HCT116 (cell line): ENCODE results near the gene TEX54. TPM values are rescaled to one million over a fixed set of nuclear protein-coding genes. Genes with fewer than 3 reads are reported as not detected.

Experiments used
- ATAC-seq: fragments of 200-7000 bp; cut with Tn5 transposase; 2 replicates; pipeline ENCODE4 v1.9.1; 2020; ENCODE audit warnings: mild to moderate bottlenecking, moderate library complexity
- BruUV-seq: library from RNA; stranded (reverse); fragments of 400-500 nt; replicated peaks from 2 replicates; lab custom pipeline; 2021; lab: Mats Ljungman, UMichigan
- CTCF ChIA-PET: fragments of 300-600 bp; sonication (Branson Sonifier 250); formaldehyde crosslinking; loops from one replicate; lab custom pipeline; 2021; ENCODE audit warnings: antibody characterized with exemption; lab: Charles Lee
- POLR2A ChIA-PET: fragments of 300-600, 350-600 bp; sonication (Branson Sonifier 250); formaldehyde crosslinking; loops from one replicate; lab custom pipeline; 2021; ENCODE audit warnings: antibody characterized with exemption; lab: Charles Lee
- RAD21 ChIA-PET, 2 experiments: fragments of 300-600 bp; sonication (Branson Sonifier 250); formaldehyde crosslinking; loops; one replicate each; lab custom pipeline; 2023; ENCODE audit warnings: low total read pairs in 2 of 2; ENCODE audit not compliant: uncharacterized antibody in 2 of 2, unreplicated experiment in 2 of 2, low non-redundant PET in 1 of 2; lab: Charles Lee
- DNase-seq: peaks from one replicate; pipeline ENCODE4 v3.0.0-alpha.2; 2010; ENCODE audit warnings: low read depth, low spot score
- H2AFZ ChIP-seq: fragments of 200-600 bp; shearing (Covaris generic), sonication (generic); 2 replicates; pipeline ENCODE4 v1.6.1; 2017; ENCODE audit warnings: low read depth, mixed run types, mixed read lengths, antibody characterized with exemption, low read length; ENCODE audit not compliant: poor library complexity, severe bottlenecking
- H3K27ac ChIP-seq: 2 replicates; pipeline ENCODE4 v1.5.1; 2012; ENCODE audit warnings: low read depth, low read length
- H3K27me3 ChIP-seq: fragments of 200-600 bp; sonication (generic); 2 replicates; pipeline ENCODE4 v1.6.1; 2016; ENCODE audit warnings: mixed run types, low read length, mixed read lengths; ENCODE audit not compliant: insufficient read depth
- H3K36me3 ChIP-seq, 2 experiments: fragments of 200-500 bp in 1 of 2; fragments of 200-600 bp in 1 of 2; sonication (Bioruptor generic) in 1 of 2; sonication (generic) in 1 of 2; 2 replicates each; pipeline versions ENCODE4 v1.5.1 to v1.6.1; 2014 to 2016; ENCODE audit warnings: low read length in 2 of 2, inconsistent platforms in 1 of 2, mixed read lengths in 1 of 2, mixed run types in 1 of 2; ENCODE audit not compliant: insufficient read depth in 2 of 2, control insufficient read depth in 1 of 2
- H3K4me1 ChIP-seq, 2 experiments: fragments of 200-600 bp in 1 of 2; sonication (generic) in 1 of 2; 2 replicates each; pipeline versions ENCODE4 v1.5.1 to v1.6.1; 2012 to 2017; ENCODE audit warnings: low read length in 2 of 2, inconsistent platforms in 1 of 2, mild to moderate bottlenecking in 1 of 2, mixed read lengths in 1 of 2, mixed run types in 1 of 2, moderate library complexity in 1 of 2; ENCODE audit not compliant: insufficient read depth in 2 of 2, control insufficient read depth in 1 of 2
- H3K4me2 ChIP-seq: fragments of 200-600 bp; sonication (generic); 2 replicates; pipeline ENCODE4 v1.6.1; 2017; ENCODE audit warnings: mixed run types, low read length, mixed read lengths
- H3K4me3 ChIP-seq, 2 experiments: fragments of 200-600 bp in 1 of 2; sonication (generic) in 1 of 2; replicated peaks in 1 of 2; 2 replicates each; pipeline ENCODE4 v1.5.1; 2011 to 2016; ENCODE audit warnings: low read length in 2 of 2, control low read depth in 1 of 2, low read depth in 1 of 2, mild to moderate bottlenecking in 1 of 2, mixed read lengths in 1 of 2, mixed run types in 1 of 2
- H3K79me2 ChIP-seq: fragments of 200-600 bp; sonication (generic); 2 replicates; pipeline ENCODE4 v1.6.1; 2017; ENCODE audit warnings: mild to moderate bottlenecking, mixed run types, low read length, moderate library complexity, mixed read lengths; ENCODE audit not compliant: insufficient read depth
- H3K9ac ChIP-seq: fragments of 200-600 bp; sonication (generic); 2 replicates; pipeline ENCODE4 v1.6.1; 2016; ENCODE audit warnings: low read length, mixed read lengths
- H3K9me2 ChIP-seq: fragments of 200-600 bp; sonication (generic), shearing (Covaris generic); 2 replicates; pipeline ENCODE4 v1.6.1; 2017; ENCODE audit warnings: mixed run types, mild to moderate bottlenecking, moderate library complexity; ENCODE audit not compliant: insufficient read depth
- H3K9me3 ChIP-seq, 2 experiments: fragments of 200-500 bp in 1 of 2; fragments of 200-600 bp in 1 of 2; sonication (Bioruptor generic) in 1 of 2; sonication (generic) in 1 of 2; 2 replicates each; pipeline ENCODE4 v1.6.1; 2014 to 2017; ENCODE audit warnings: low read length in 2 of 2, mixed read lengths in 2 of 2, inconsistent platforms in 1 of 2, low read depth in 1 of 2, mild to moderate bottlenecking in 1 of 2, mixed run types in 1 of 2, moderate library complexity in 1 of 2; ENCODE audit not compliant: control insufficient read depth in 1 of 2, insufficient read depth in 1 of 2
- H4K20me1 ChIP-seq: fragments of 200-600 bp; sonication (generic), shearing (Covaris generic); 2 replicates; pipeline ENCODE4 v1.6.1; 2017; ENCODE audit warnings: mixed run types, mild to moderate bottlenecking, moderate library complexity; ENCODE audit not compliant: insufficient read depth
- CBX3 ChIP-seq: IDR thresholded peaks from 2 replicates; pipeline ENCODE4 v1.6.1; 2012; ENCODE audit warnings: low read depth
- CEBPB ChIP-seq: IDR thresholded peaks from 2 replicates; pipeline ENCODE4 v1.6.1; 2012; ENCODE audit warnings: low read depth
- ELF1 ChIP-seq: IDR thresholded peaks from 2 replicates; pipeline ENCODE4 v1.6.1; 2012; ENCODE audit warnings: low read depth, borderline replicate concordance
- EZH2 ChIP-seq: fragments of 200-600 bp; sonication (generic); IDR thresholded peaks from 2 replicates; pipeline ENCODE4 v1.6.1; 2017; ENCODE audit warnings: antibody characterized with exemption, mixed run types
- EZH2phosphoT487 ChIP-seq: fragments of 200-600 bp; IDR thresholded peaks from 2 replicates; pipeline ENCODE4 v1.6.1; 2018; ENCODE audit warnings: antibody characterized with exemption, borderline replicate concordance
- JUND ChIP-seq: IDR thresholded peaks from 2 replicates; pipeline ENCODE4 v1.6.1; 2012
- POLR2A ChIP-seq: IDR thresholded peaks from 2 replicates; pipeline ENCODE4 v1.7.0; 2011; ENCODE audit warnings: borderline replicate concordance; ENCODE audit not compliant: insufficient read depth, insufficient read length; ENCODE audit errors: extremely low read depth
- POLR2AphosphoS5 ChIP-seq: IDR thresholded peaks from 2 replicates; pipeline ENCODE4 v1.6.1; 2011; ENCODE audit warnings: mild to moderate bottlenecking, low read depth, low read length, moderate library complexity
- RAD21 ChIP-seq: IDR thresholded peaks from 2 replicates; pipeline ENCODE4 v1.6.1; 2012; ENCODE audit warnings: low read depth, mild to moderate bottlenecking
- SP1 ChIP-seq: IDR thresholded peaks from 2 replicates; pipeline ENCODE4 v1.6.1; 2012; ENCODE audit warnings: low read depth
- SRF ChIP-seq: IDR thresholded peaks from 2 replicates; pipeline ENCODE4 v1.6.1; 2012; ENCODE audit warnings: low read depth
- YY1 ChIP-seq: IDR thresholded peaks from 2 replicates; pipeline ENCODE4 v1.6.1; 2011; ENCODE audit warnings: low read length, low read depth, moderate library complexity, mild to moderate bottlenecking; ENCODE audit not compliant: insufficient replicate concordance; ENCODE audit errors: extremely low read depth
- ZFX ChIP-seq: fragments of 450-650 bp; IDR thresholded peaks from 2 replicates; pipeline ENCODE4 v1.6.1; 2017
- ZNF274 ChIP-seq: fragments of 200-500 bp; sonication (Bioruptor generic); IDR thresholded peaks from 2 replicates; pipeline ENCODE4 v1.6.1; 2014; ENCODE audit warnings: mild to moderate bottlenecking, low read depth, low read length, inconsistent platforms
- intact Hi-C: fragments of 100-400 bp; cut with micrococcal nuclease; formaldehyde crosslinking; loops from 2 replicates; pipeline ENCODE4 v1.10.0; 2022
- total RNA-seq: library from RNA; stranded (reverse); gene quantifications from one replicate; pipeline ENCODE4 v1.2.1, GENCODE V29; 2021; ENCODE audit not compliant: unreplicated experiment
- TF ChIP-seq, protein P1 (sequence below): IDR thresholded peaks from 2 replicates; pipeline ENCODE4 v1.6.1; 2011; ENCODE audit warnings: mild to moderate bottlenecking, low read length, moderate library complexity; ENCODE audit not compliant: insufficient replicate concordance; ENCODE audit errors: extremely low read depth
- TF ChIP-seq, protein P2 (sequence below): IDR thresholded peaks from 2 replicates; pipeline ENCODE4 v1.6.1; 2012
- TF ChIP-seq, protein P3 (sequence below), 3 experiments: fragments of 200-600 bp in 1 of 3; sonication (generic) in 1 of 3; IDR thresholded peaks in 2 of 3; conservative IDR thresholded peaks in 1 of 3; 2 replicates each; pipeline ENCODE4 v1.5.1; 2012 to 2017; ENCODE audit warnings: low read depth in 2 of 3, low read length in 2 of 3, antibody characterized with exemption in 1 of 3, borderline replicate concordance in 1 of 3, control low read depth in 1 of 3, mild to moderate bottlenecking in 1 of 3, mixed read lengths in 1 of 3, mixed run types in 1 of 3, moderate library complexity in 1 of 3; ENCODE audit not compliant: insufficient read depth in 1 of 3

TEX54 gene
- total RNA-seq, 1 experiment from 2014 or later: not detected

DNA sequence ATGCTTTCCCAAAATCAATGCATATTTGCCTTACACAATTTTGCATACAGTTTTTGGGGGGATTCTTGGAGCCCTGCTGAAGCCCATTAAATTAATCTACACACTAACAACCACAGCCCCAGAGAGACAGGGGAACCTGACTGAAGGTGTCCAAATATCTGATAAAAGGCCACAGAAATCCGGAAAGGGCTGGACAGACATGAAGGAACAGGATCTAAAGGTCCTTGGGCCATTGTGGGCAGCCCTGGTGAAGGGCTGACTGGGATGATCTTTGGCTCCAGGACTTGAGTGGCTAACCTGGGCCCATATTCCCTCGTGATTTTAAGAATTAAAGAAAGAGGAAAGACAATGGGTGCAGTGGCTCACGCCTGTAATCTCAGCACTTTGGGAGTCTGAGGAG lies 13.5 kb upstream of the TEX54 start:
- H3K79me2 ChIP-seq: no peaks in the 10 kb centered on the region
- TF ChIP-seq POLR2A (no peak), CBX3 (no peak), CEBPB (no peak), SP1 (no peak), POLR2AphosphoS5 (no peak), ELF1 (no peak), ZFX (no peak), RAD21 (no peak), YY1 (no peak), ZNF274 (no peak), EZH2 (no peak), EZH2phosphoT487 (no peak), JUND (no peak), SRF (no peak)
- TF ChIP-seq, protein P1, sequence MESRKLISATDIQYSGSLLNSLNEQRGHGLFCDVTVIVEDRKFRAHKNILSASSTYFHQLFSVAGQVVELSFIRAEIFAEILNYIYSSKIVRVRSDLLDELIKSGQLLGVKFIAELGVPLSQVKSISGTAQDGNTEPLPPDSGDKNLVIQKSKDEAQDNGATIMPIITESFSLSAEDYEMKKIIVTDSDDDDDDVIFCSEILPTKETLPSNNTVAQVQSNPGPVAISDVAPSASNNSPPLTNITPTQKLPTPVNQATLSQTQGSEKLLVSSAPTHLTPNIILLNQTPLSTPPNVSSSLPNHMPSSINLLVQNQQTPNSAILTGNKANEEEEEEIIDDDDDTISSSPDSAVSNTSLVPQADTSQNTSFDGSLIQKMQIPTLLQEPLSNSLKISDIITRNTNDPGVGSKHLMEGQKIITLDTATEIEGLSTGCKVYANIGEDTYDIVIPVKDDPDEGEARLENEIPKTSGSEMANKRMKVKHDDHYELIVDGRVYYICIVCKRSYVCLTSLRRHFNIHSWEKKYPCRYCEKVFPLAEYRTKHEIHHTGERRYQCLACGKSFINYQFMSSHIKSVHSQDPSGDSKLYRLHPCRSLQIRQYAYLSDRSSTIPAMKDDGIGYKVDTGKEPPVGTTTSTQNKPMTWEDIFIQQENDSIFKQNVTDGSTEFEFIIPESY: no peak
- TF ChIP-seq, protein P2, sequence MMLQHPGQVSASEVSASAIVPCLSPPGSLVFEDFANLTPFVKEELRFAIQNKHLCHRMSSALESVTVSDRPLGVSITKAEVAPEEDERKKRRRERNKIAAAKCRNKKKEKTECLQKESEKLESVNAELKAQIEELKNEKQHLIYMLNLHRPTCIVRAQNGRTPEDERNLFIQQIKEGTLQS: no peak
- TF ChIP-seq, protein P3, sequence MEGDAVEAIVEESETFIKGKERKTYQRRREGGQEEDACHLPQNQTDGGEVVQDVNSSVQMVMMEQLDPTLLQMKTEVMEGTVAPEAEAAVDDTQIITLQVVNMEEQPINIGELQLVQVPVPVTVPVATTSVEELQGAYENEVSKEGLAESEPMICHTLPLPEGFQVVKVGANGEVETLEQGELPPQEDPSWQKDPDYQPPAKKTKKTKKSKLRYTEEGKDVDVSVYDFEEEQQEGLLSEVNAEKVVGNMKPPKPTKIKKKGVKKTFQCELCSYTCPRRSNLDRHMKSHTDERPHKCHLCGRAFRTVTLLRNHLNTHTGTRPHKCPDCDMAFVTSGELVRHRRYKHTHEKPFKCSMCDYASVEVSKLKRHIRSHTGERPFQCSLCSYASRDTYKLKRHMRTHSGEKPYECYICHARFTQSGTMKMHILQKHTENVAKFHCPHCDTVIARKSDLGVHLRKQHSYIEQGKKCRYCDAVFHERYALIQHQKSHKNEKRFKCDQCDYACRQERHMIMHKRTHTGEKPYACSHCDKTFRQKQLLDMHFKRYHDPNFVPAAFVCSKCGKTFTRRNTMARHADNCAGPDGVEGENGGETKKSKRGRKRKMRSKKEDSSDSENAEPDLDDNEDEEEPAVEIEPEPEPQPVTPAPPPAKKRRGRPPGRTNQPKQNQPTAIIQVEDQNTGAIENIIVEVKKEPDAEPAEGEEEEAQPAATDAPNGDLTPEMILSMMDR (IDR thresholded peaks at IDR 0.05 in 2 of 3, conservative IDR thresholded peaks at IDR 0.05 in 1 of 3; ENCODE audit: borderline replicate concordance in 1 of 3, insufficient read depth in 1 of 3, low read depth in 2 of 3, low read length in 2 of 3): no peak
- TF ChIP-seq, all 23 proteins: peak for 0
- Histone ChIP-seq H4K20me1 (no peaks in the 10 kb centered on the region), H3K4me3 (no peak overlapping the region), H2AFZ (no peak overlapping the region), H3K4me1 (peaks cover 17 to 33% of the 10 kb centered on the region in 2 experiments; a peak in 3 of 4 replicates), H3K27ac (no peak overlapping the region), H3K36me3 (no peaks in the 10 kb centered on the region), H3K9ac (no peak overlapping the region), H3K9me3 (no peaks in the 10 kb centered on the region), H3K27me3 (no peaks in the 10 kb centered on the region), H3K4me2 (no peak overlapping the region), H3K9me2 (no peaks in the 10 kb centered on the region)
- intact Hi-C loops: no loop called here
- RAD21 ChIA-PET: interaction anchor here (0.6 to 0.7 kb wide), 2 partner anchors 34 to 57 kb away, joined by 5 to 7 read pairs; no protein-coding TSS in a partner anchor
- BruUV-seq: no TSS peak
- no peak for ATAC-seq
- DNase-seq: no peak
- CTCF ChIA-PET: no interaction called here
- POLR2A ChIA-PET: interaction anchor here (0.7 to 1.0 kb wide), 2 partner anchors 10 kb away, joined by 3 to 6 read pairs; no protein-coding TSS in a partner anchor
